A204.1 (cell line): ENCODE data around the gene TPSAB1.
"Not testable (repeated sequence)": the region's sequence is repeated elsewhere in the genome, so short reads cannot be mapped to it uniquely, and the experiment has no call there.

ENCODE experiments used
- FAIRE-seq: peaks from 2 replicates; lab custom pipeline; 2012; peaks lifted over from hg19 to GRCh38; lab: Jason Lieb, UNC

Gene TPSAB1

DNA sequence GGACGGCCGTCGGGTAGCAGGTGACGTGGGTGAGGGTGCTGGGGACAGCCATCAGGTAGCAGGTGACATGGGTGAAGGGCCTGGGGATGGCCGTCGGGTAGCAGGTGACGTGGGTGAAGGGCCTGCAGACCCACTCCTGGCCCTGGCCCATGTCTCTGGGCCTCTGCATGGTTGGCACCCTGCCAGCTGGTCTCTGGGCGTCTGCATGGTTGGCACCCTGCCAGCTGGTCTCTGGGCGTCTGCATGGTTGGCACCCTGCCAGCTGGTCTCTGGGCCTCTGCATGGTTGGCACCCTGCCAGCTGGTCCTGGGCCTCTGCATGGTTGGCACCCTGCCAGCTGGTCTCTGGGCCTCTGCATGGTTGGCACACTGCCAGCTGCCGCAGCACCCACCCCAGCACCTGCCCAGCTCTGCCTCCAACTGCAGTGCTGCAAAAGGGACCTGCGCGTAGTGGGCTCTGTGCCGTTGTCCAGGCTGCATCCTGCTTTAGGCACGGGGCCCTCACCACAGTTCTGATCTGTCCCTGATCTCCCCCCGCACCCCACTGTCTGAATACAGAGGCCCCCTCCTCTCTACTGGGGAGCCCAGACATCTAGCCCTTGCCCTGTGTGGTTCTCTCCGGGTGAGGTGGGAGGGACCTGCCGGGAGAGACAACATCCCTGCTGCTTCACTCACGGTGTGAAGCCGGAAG lies 31.4 kb downstream of the TPSAB1 start:
- FAIRE-seq = not testable (repeated sequence)

GRCh38 chr16:1272453-1273198 lies 32.1 kb downstream of the TPSAB1 start:
- no peak for FAIRE-seq

GRCh38 chr16:1273816-1274215 lies 33.3 kb downstream of the TPSAB1 start:
- no peak for FAIRE-seq

GRCh38 chr16:1274767-1275166 lies 34.3 kb downstream of the TPSAB1 start:
- no peak for FAIRE-seq

DNA sequence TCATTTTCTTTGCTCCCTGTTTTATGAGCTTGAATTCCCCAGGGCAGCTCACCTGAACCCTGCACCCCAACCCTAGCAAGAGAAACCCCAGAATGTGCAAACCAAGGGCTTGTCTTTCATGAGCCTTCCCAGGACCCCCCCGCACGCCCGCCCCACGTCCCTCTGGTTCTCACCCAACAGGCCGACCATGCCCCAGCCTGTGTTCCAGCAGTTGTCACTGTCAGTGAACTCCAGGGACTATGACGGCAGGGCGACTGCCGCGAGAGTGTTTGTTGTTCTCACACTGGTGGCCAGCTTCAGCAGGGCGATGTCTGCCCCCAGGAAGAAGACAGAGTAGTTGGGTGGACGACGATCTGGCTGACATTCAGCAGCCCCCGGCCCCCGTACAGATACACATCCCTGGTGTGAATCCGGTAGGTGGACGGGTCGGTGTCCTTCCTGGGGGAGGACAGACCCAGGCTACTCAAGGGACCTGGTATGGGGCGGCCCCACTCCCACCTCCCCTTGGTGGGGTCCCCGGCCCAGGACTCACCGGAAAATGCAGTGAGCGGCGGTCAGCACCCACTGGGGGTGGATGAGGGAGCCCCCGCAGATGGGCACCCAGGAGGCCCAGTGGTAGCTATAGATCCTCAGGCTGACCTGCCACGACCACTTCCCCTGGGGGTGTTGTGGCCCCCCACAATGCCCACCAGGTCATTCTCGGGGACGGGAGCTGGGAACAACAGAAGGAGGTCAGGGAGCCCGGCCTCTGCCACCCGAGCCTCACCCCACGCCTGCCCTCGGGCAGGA lies 35.5 kb downstream of the TPSAB1 start:
- no peak for FAIRE-seq

GRCh38 chr16:1276580-1276878 lies 36.0 kb downstream of the TPSAB1 start:
- FAIRE-seq = no peak

GRCh38 chr16:1277151-1277598 lies 36.7 kb downstream of the TPSAB1 start:
- no peak for FAIRE-seq

DNA sequence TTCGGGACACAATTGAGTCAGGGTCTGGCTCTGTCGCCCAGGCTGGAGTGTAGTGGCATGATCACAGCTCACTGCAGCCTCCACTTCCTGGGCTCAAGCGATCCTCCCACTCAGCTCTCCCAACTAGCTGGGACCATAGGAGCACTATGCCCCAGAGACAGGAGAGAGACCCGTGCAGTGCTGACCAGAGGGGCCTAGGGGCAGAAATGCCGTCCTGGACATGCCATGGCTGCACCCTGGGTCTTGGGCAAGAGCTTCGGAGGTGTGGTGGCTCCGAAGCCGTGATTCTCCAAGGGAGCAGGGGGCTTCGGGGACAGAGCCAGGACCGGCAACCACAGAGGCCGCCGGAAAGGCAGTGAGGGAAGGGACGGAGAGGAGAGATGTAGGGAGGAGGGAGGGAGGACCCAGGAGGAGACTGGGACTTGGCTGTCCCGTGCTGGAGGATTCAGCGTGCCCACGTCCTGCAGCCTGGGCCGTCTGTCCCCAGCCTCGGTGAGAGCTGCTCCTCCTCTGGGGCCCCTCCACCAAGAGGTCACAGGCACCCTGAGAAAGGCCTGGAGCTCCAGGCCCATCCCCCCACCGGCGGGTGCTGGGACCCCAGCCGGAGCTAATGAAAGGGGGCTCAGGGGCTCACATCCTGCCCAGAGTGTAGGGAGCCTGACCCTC lies 37.2 kb downstream of the TPSAB1 start:
- FAIRE-seq = no peak

DNA sequence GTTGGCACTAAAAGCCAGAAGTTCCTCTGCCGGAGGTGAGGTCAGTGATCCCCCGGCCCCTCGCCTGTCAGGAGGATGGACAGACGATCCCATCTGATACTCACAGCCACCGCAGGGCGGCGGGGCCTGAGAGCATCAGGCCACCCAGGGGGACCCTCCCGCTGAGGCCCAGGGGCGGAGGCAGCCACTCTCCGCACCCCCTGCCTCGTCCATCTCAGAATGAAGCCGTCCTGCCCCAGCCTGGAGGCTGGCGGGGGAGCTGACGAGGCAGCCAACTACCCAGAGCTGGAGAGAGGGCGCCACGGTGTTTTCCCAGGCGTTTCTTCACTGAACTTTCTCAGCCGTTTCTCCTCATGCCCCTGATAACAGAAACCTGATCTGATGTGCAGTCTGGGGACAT lies 38.0 kb downstream of the TPSAB1 start:
- no peak for FAIRE-seq

DNA sequence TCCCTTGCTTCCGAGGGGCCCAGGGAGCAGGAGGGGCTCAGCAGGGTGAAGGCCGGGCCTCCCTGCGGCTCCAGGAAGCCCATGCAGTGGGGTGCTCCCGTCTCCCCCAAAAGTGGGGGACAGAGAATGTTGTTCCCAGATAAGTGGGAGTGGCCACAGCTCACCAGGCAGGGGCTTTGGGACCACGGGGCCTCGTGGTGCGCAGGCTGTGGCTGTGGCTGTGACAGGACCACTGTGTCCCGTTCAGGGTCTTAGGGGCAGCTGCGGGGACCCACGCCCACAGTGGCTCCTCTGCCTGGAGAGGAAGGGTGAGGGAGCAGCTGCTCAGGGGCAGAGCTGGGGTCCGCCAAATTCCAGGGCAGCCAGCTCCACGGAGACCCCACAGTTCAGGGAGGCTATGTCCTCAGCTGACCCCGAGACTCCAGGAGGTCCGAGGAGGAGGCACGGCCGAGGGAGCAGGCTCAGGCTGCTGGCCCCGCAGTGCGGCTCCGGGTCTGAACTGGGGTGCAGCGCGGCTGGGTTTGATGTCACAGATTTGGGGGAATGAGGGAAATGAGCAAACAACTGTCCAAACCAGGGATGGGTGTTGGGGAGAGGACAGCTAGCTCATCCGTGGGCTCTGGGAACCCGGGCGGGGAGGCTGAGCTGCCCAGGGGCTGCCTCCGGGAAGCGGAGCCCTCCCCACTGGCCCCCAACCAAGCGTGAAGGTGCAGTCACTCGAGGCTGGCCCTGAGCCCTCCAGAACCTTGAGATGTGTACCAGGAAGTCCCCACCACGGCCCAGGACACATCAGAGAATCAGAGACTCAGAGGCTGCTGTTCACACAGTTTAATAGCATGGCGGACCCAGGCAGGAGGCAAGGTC lies 38.8 kb downstream of the TPSAB1 start:
- no peak for FAIRE-seq

GRCh38 chr16:1279945-1280589 lies 39.6 kb downstream of the TPSAB1 start:
- no peak for FAIRE-seq

DNA sequence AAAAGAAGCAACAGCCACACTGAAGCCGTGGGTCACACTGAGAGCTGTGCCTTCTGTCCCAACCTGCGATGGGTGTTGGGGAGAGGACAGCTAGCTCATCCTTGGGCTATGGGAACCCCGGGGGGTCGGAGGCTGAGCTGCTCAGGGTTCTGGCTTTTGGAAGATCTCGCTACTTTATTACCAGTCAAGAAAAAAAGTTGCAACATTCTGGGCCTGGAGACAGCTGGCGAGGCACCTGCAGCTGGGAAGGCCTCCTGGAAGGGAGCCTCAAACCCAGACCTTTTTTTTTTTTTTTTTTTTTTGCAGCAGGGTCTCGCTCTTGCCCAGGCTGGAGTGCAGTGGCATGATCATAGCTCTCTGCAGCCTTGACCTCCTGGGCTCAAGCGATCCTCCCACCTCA lies 40.3 kb downstream of the TPSAB1 start:
- FAIRE-seq = no peak

DNA sequence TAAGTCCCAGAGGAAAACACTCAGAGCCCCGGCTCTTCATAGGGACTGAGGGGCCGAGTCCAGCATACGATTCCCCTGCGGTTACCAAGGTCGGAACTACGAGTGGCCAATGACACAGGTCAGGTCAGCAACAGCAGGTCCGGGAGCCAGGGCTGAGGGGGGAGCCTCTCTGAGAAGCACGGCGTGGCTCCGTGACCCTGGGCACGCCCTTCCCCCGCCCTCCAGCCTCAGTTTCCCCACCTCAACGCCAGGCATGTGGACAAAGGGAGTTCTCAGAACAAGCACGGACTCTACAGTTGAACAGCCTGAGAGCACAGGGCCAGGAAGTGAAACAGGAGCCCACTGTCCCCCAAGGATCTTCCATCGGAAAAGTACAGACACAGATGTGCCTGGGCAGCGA lies 41.0 kb downstream of the TPSAB1 start:
- FAIRE-seq = no peak

- FAIRE-seq = no peak
Observed at GRCh38 chr16:1282324-1282973, 41.9 kb downstream of the TPSAB1 start.

DNA sequence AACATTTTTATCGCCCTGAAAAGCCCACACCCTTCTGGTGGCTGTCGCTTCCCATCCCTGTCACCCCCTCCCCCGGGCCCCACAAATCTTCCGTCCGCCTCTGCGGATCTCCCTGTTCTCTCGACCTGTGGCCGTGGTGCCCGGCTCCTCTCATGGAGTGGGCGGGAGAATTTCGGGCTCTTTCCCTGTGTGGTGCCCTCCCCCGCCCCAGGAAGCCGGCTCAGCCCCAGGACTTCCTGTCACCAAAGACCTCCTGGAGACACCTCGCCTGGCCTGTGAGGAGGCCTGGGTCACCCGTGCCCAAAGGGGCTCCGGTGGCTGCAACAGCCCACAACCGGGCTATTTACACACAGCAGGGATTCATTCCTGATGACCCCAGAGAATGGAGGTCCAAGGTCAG lies 42.8 kb downstream of the TPSAB1 start:
- no peak for FAIRE-seq

GRCh38 chr16:1283996-1284616 lies 43.6 kb downstream of the TPSAB1 start:
- no peak for FAIRE-seq

- no peak for FAIRE-seq
Observed at GRCh38 chr16:1285669-1286512, 45.4 kb downstream of the TPSAB1 start.

DNA sequence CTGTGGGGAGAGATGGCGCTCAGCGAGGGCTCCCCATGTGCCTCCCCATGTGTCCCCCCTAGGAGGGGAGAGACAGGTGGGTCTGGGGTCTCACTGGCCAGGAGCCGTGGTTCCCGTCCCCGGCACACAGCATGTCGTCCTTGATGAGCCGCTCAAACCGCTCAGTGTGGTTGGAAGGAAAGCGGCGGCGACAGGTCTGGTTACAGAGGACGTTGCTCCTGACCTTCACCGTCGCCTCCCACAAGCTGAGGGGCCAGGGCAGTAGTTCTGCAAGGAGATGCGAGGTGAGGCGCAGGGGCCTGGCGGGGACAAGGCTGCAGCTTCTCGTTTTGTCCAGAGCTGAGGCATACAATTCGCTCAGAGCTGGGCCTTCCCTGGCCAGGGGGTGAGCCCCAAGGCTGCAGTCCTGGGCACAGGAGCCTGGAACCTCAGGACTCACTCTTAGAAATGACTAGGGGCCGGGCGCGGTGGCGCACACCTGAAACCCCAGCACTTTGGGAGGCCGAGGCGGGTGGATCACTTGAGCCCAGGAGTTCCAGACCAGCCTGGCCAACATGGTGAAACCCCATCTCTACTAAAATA lies 46.1 kb downstream of the TPSAB1 start:
- FAIRE-seq = no peak
